Chondrocyte (in vitro differentiated cells): Measurements from ENCODE around the gene HSH2D. TPM values are rescaled to one million over a fixed set of nuclear protein-coding genes. Genes with fewer than 3 reads are reported as not detected.
"Not testable (repeated sequence)": the region's sequence is repeated elsewhere in the genome, so short reads cannot be mapped to it uniquely, and the experiment has no call there.

Experiments
- DNase-seq: peaks from one replicate; pipeline ENCODE4 v3.0.0; 2021; ENCODE audit warnings: mixed read lengths, low spot score
- H3K27ac Mint-ChIP-seq: one replicate; pipeline ENCODE4 v1.8.0; 2021; ENCODE audit warnings: mild to moderate bottlenecking, moderate library complexity, mixed read lengths; ENCODE audit not compliant: unreplicated experiment
- H3K27me3 Mint-ChIP-seq: 2 replicates; pipeline ENCODE4 v1.8.0; 2021; ENCODE audit warnings: low read depth, mixed read lengths
- H3K36me3 Mint-ChIP-seq: 2 replicates; pipeline ENCODE4 v1.8.0; 2021; ENCODE audit warnings: low read depth, mixed read lengths
- H3K4me1 Mint-ChIP-seq: 2 replicates; pipeline ENCODE4 v1.8.0; 2021; ENCODE audit warnings: low read depth, mild to moderate bottlenecking, mixed read lengths
- H3K4me3 Mint-ChIP-seq: one replicate; pipeline ENCODE4 v1.8.0; 2021; ENCODE audit warnings: mild to moderate bottlenecking, moderate library complexity, mixed read lengths; ENCODE audit not compliant: unreplicated experiment
- H3K9me3 Mint-ChIP-seq: 2 replicates; pipeline ENCODE4 v1.8.0; 2021; ENCODE audit warnings: low read depth, mixed read lengths
- CTCF ChIP-seq: fragments of 200-600 bp; sonication (generic); IDR thresholded peaks from 2 replicates; pipeline ENCODE4 v1.5.0; 2021; ENCODE audit warnings: antibody characterized with exemption, mild to moderate bottlenecking, moderate library complexity
- total RNA-seq: library from RNA; stranded (reverse); gene quantifications from 3 replicates; pipeline ENCODE4 v1.2.1, GENCODE V29; 2021

The HSH2D gene
- total RNA-seq, 1 donor from 2014 or later = not detected

GRCh38 chr19:16098821-16099220 lies 44.7 kb upstream of the HSH2D start:
- Mint-ChIP-seq H3K36me3 (peaks cover 62% of the 10 kb centered on the region), H3K9me3 (no peaks in the 10 kb centered on the region), H3K4me3 (no peak overlapping the region), H3K27ac (no peak overlapping the region), H3K27me3 (no peaks in the 10 kb centered on the region), H3K4me1 (peaks cover 37% of the 10 kb centered on the region)
- TF ChIP-seq CTCF = no peak
- DNase-seq = no peak

GRCh38 chr19:16099314-16099965 lies 44.0 kb upstream of the HSH2D start:
- not testable (repeated sequence) for H3K4me3 Mint-ChIP-seq, H3K9me3 Mint-ChIP-seq, H3K27me3 Mint-ChIP-seq, DNase-seq
- H3K27ac Mint-ChIP-seq = peak overlapping the region; percentile 77
- peaks cover 32% of the 10 kb centered on the region for H3K4me1 Mint-ChIP-seq
- H3K36me3 Mint-ChIP-seq = peaks cover 59% of the 10 kb centered on the region

GRCh38 chr19:16100524-16100923 lies 43.0 kb upstream of the HSH2D start:
- no peak for DNase-seq
- H3K27me3 Mint-ChIP-seq = no peaks in the 10 kb centered on the region
- peaks cover 50% of the 10 kb centered on the region for H3K36me3 Mint-ChIP-seq
- no peak for TF ChIP-seq CTCF
- no peaks in the 10 kb centered on the region for H3K9me3 Mint-ChIP-seq
- peaks cover 21% of the 10 kb centered on the region for H3K4me1 Mint-ChIP-seq
- no peak overlapping the region for H3K27ac Mint-ChIP-seq
- no peak overlapping the region for H3K4me3 Mint-ChIP-seq

GRCh38 chr19:16104722-16105121 lies 38.8 kb upstream of the HSH2D start:
- DNase-seq = no peak
- H3K27me3 Mint-ChIP-seq = no peaks in the 10 kb centered on the region
- no peaks in the 10 kb centered on the region for H3K4me1 Mint-ChIP-seq
- H3K9me3 Mint-ChIP-seq = no peaks in the 10 kb centered on the region
- H3K4me3 Mint-ChIP-seq = no peak overlapping the region
- H3K36me3 Mint-ChIP-seq = peaks cover 20% of the 10 kb centered on the region
- peak overlapping the region; percentile 14 for H3K27ac Mint-ChIP-seq
- no peak for TF ChIP-seq CTCF

- no peaks in the 10 kb centered on the region for H3K27me3 Mint-ChIP-seq
- peaks cover 3% of the 10 kb centered on the region for H3K4me1 Mint-ChIP-seq
- H3K36me3 Mint-ChIP-seq = peaks cover 17% of the 10 kb centered on the region
- no peak for TF ChIP-seq CTCF
- DNase-seq = no peak
- no peak overlapping the region for H3K4me3 Mint-ChIP-seq
- H3K27ac Mint-ChIP-seq = peak overlapping the region; percentile 84
- no peaks in the 10 kb centered on the region for H3K9me3 Mint-ChIP-seq
Observed at GRCh38 chr19:16106121-16106520, 37.4 kb upstream of the HSH2D start.
